Measurements from ENCODE around the gene TNPO1.
"Not testable (repeated sequence)": the region's sequence is repeated elsewhere in the genome, so short reads cannot be mapped to it uniquely, and the experiment has no call there.

Gene TNPO1

GRCh38 chr5:72816284-72817075 is at the start of gene TNPO1:
TNPO1 (plus strand) TSS chr5:72816661; CDS start chr5:72816738, 77 bp downstream.
- DNase-seq: peak; percentile 97

GRCh38 chr5:72767289-72768010 is 49.0 kb upstream of the TNPO1 start:
- DNase-seq: no peak

DNA sequence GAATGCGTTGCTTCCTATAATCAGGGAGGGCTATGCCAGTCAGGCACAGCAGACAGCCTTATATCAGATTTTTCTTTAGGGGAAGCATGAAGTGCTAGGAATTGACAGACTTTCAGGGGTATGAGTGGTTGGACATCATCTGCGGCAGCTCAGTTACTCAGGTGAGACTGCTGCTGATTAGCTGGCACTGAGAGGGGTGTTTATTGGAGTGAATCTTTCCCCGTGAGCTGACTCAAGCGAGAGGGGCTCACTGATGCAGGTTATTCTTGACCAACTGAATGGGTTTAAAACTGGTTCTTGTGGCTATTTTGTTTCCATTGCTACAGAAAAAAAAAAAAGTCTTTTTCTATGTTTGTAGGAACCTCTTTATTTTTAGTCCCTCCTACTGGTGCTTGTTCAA is 46.2 kb upstream of the TNPO1 start:
- DNase-seq: no peak

DNA sequence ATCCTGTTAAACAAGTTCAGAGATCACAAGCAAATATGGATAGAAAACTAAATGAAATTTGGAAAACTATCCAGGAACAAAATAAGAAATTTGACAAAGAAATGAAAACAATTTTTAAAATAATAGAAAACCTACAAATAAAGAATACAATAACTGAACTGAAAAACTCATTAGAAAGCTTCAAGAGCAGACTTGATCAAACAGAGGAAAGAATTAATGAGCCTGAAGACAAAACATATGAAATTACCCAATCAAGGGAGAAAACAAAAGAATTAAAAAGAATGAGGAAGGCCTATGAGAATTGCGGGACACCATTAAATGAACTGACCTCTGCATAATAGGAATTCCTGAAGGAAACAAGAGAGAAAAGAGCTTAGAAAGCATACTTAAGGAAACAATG is 39.8 kb upstream of the TNPO1 start:
- no peak for DNase-seq

GRCh38 chr5:72779520-72779919 is 36.9 kb upstream of the TNPO1 start:
- DNase-seq: no peak

GRCh38 chr5:72783354-72783753 is 33.1 kb upstream of the TNPO1 start:
- DNase-seq: no peak

- no peak for DNase-seq
Observed at GRCh38 chr5:72784129-72784528, 32.3 kb upstream of the TNPO1 start.

DNA sequence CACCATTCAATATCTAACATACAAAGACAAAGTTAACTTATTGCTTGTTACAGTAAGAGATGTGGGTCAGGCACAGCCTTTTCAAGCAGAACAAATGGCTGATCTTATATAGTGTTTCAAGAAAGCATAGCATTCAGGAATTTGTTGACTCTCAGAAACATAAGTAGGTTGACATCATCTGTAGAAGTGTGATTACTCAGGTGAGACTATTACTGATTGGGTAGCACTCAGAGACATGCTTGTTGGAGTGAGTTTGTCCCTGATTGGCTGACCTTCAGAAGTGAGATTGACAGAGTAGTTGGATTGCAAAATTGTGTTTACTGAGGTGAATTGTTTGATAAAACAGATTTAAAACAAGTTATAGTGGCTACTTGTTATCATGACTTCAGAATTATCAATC is 30.7 kb upstream of the TNPO1 start:
- DNase-seq: no peak

- DNase-seq: no peak
Observed at GRCh38 chr5:72786676-72787075, 29.8 kb upstream of the TNPO1 start.

DNA sequence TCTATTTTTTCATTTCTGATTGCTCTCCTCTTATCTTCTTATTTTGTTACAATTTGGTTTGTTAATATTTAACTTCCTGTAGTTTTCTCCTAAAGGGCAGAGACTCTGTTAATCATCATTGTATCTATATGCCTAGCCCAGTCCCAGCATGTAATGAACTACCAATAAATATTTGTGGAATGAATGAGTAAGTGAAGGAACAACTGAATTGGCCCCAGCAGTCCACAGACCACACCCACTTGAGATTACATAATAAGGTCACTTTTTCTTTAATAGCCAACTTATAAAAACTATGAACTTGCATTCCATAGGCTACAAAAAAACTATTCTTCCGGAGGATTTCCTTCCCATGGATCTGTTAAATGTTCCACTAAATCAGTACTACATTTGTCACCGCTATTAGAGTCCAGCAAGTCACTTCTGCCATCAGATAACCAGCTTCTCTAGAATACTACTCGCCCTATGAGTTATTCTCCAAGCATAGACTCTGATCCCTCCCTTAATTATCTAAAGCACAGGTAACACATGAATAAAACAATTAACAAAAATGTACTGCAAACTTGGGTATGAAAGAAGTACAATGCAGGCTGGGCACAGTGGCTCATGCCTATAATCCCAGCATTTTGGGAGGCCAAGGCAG is 27.5 kb upstream of the TNPO1 start:
- DNase-seq: no peak

DNA sequence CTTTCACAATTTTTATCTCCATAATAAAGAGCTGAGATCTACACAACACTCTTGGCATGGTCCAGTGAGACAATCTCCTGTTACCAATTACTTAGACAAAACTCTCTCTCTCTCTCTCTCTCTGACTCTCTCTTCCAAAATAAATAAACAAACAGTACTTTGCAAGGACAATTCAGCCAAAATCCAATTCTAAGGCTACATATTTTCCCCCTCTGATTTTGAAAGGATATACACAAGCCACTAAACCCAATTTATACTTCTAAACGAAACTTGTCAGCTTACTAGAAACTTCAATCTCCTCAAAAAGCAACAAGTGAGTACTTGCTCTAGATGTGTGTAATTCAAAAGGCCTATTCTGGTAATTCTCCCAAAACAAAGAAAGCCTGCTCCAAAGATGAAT is 26.3 kb upstream of the TNPO1 start:
- no peak for DNase-seq

DNA sequence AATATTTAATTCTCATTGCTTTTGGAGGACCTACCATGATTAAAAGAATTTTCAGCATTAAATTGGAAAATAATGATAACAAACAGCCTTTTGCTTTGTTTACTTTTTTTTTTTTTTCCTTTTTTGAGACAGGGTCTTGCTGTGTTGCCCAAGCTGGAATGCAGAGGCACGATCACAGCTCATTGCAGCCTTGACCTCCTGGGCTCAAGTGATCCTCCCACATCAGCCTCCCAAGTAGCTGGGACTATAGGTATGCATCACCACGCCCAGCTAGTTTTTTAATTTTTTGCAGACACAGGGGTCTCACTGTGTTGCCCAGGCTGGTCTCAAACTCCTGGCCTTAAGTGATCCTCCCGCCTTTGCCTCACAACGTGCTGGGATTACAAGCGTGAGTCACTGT is 23.8 kb upstream of the TNPO1 start:
- not testable (repeated sequence) for DNase-seq

DNA sequence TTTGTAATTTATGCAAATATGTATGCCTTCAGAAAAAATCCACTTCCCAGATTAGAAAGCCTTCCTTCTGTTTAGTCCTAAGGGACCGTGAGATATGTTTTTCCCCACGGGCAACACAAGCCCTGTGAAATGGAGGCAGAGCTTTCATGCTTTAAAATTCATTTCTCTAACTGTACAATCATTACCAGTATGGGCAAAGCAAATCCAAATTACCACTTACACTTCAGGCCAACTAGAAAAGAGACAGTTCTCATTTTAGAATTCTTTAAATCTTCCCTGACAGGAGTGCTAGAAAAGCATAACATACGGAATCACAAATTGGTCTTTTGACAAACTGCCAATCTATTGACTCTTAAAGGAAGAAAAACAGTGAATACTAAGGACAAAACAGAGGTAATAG is 20.5 kb upstream of the TNPO1 start:
- DNase-seq: no peak

DNA sequence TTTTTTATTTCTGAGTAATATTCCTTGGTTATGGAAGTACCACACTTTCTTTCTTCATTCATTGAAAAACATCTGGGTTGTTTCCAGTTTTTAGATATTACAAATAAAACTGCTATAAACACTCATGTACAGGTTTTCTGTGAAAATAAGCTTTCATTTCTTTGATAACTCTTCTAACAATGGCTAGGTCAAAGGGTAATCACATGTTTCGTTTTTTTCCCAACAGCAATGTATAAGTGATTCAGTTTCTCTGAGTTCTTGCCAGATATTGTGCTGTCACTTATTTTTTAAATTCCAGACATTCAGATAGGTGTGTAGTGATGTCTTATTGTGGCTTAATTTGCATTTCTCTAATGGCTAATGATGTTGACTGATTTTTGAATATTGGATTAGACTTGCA is 16.7 kb upstream of the TNPO1 start:
- DNase-seq: no peak

GRCh38 chr5:72808637-72809036 is 7.8 kb upstream of the TNPO1 start:
- DNase-seq: not testable (repeated sequence)

DNA sequence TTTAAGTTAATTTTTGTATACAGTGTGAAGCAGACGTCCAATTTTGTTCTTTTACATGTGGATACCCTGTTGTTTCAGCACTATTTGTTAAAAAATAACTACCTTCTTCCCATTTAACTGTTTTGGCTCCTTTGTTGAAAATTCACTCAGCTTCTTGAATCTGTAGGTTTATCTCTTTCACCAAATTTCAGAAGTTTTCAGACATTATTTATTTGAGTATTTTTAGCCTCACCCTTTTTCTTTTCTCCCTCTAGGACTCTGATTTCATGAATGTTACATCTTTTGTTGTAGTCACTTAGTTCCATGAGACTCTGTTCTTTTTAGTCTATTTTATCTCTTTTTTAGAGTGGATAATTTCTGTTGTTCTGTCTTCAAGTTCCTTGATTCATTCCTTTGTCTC is 4.6 kb upstream of the TNPO1 start:
- DNase-seq: no peak

DNA sequence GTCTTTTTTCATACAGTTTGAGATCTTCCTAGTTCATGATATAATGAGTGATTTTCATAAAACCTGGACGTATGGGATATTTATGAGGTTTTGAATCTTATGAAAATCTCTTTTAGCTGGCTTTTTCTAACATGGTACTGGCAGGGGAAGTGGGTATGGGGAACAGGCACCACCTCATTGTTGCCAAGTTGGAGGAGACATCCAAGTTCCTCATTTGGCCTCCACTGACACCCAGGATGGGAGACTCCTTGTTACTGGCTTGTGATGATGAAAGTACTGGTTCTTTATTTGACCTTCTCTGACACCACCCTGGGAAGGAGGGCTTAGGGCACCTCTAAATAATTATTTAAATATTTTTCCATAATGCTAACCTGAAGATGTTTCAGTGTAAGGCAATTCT is 4.0 kb upstream of the TNPO1 start:
- DNase-seq: no peak

DNA sequence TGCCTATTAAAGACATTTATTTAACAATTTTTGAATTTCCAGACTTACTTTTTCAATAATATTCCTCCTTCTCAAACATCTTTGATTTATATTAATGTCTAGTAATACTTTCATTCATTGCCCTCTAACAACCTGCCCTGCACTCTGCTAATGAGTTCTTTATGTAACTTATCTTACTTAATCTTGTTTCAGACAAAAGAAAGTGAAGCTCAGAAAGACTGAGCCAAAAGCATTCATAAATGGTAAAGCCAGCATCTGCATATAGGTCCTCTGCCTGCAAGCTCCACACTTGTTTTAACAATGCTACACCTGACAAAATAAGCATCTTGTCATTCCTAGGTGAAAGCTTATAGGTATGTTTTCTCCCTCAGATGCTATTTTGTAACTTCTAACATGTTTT is 2.4 kb upstream of the TNPO1 start:
- no peak for DNase-seq

DNA sequence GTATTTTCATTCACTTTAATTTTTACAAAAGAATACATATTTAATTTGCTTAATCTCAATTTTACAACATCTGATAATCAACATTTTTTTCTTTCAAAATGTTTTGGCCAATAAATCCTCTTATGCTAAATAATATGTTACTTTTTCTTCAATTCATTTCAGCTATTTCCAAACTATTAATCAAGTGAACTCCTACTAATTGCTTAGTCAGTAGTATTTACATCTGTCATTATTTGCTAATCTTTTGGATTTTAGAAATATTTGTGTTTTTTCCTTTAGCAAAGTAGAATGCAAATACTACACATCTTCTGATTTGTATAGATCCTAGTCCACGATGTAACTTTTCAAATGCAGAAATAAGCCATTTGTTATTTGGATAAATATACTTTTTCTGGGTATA is 1.6 kb upstream of the TNPO1 start:
- no peak for DNase-seq

DNA sequence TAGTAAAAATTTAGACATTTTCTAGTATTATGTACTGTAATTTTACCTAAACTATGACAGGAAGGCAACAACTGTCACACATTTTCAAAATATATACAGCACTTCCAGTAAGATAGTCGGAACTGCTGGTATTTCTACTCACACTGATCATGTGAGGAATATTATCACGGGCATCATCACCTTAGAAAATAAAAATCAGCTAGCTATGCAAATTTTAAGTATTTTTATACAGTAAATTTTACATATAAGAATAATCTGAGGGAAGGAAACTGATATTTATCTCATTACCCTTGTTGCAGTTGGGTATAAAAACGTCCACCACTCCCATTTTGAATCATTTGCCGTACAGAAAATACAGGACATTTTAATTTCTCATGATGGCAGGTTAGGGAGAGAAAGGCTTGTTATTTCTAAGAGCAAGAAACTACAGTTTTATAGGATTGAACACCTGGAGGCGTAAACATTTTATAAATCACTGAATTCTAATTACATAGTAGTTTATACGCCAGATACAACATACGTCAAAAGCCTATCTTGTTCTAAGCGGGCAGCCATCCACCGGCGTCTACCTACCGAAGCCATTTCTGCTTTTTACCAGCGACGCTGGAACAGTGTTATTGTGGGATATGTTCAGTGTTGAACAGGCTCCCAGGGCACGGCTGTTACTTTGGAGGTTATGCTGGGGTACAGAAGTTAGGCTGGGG is 729 bp upstream of the TNPO1 start:
- no peak for DNase-seq

GRCh38 chr5:72817076-72817481 is 618 bp downstream of the TNPO1 start:
- no peak for DNase-seq

DNA sequence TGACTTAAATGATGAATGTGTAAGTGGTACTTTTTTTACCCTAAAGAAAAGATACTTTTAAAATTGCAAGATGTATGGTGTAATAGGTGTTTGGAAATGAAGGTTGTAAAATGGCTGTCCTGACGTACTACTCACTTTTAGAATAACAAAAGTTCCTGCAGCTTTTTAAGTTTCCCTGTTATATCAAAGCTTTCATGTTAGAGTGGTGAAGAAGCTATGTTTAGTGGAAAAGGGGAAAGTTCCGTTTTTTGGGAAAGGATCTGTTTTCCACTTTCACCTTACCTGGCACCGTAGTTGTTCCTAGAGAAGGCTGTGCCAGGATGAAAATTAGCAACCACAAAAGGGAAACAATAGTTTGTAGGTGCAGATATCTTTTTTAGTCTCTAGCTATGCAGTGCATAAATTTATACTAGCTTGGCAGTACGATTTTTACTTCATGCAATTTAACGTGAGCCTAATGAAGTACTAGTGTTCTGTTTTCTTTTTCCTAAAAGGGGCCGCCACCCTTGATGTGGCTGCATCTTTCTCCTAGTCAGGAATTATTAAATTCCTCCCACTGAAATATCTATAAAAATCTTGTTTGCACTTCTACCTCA is 1.3 kb downstream of the TNPO1 start:
- no peak for DNase-seq
